Bronchial epithelial cell (primary cell): ENCODE results near the gene OSBPL8. TPM values are rescaled to one million over a fixed set of nuclear protein-coding genes. Genes with fewer than 3 reads are reported as not detected.
A peak's percentile ranks its signal among the peaks of the same experiment; 100 is the strongest.

ENCODE experiments used
- DNase-seq: peaks from one replicate; pipeline ENCODE4 v3.0.0-alpha.2; 2010; ENCODE audit warnings: low read depth
- FAIRE-seq: peaks from 2 replicates; lab custom pipeline; 2011; peaks lifted over from hg19 to GRCh38; lab: Jason Lieb, UNC
- H3K27me3 ChIP-seq: 2 replicates; pipeline ENCODE4 v1.5.1; 2011; ENCODE audit warnings: low read length; ENCODE audit not compliant: control insufficient read depth, insufficient read depth
- H3K36me3 ChIP-seq: 2 replicates; pipeline ENCODE4 v1.5.1; 2011; ENCODE audit warnings: low read length; ENCODE audit not compliant: control insufficient read depth, insufficient read depth
- H3K4me3 ChIP-seq: 2 replicates; pipeline ENCODE4 v1.5.1; 2011; ENCODE audit warnings: mild to moderate bottlenecking, low read depth, low read length, control low read depth
- total RNA-seq: library from RNA; depleted of rRNA; stranded (reverse); fragments of >200 nt; gene quantifications from 2 replicates; pipeline ENCODE4 v1.2.1, GENCODE V29; 2014
- TF ChIP-seq, protein P1 (sequence below): IDR thresholded peaks from 2 replicates; pipeline ENCODE4 v1.5.1; 2011; ENCODE audit warnings: mild to moderate bottlenecking, moderate library complexity, low read length, control low read depth, inconsistent platforms; ENCODE audit not compliant: insufficient read depth, severe bottlenecking

Gene OSBPL8
- total RNA-seq, 1 donor from 2014 or later: 63.7 TPM

DNA sequence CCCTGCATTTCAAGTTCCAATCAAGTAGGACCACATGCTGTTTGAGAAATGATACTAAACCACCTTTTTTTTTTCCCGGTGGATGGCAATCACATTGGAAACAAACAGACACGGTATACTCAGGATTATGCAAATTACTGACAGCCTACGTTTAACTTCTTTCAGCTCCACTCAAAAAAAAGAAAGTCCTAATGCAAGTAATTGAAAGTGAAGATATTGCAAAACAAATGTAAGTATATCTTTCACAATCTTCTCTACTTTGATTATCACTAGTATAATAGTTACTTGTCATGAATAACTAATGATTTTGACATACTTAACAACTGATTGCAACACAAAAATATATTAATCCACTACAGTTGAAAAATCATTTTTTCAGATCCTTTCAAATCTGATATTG lies 2.6 kb upstream of the OSBPL8 start:
- FAIRE-seq (no peak), DNase-seq (no peak)
- TF ChIP-seq, protein P1, sequence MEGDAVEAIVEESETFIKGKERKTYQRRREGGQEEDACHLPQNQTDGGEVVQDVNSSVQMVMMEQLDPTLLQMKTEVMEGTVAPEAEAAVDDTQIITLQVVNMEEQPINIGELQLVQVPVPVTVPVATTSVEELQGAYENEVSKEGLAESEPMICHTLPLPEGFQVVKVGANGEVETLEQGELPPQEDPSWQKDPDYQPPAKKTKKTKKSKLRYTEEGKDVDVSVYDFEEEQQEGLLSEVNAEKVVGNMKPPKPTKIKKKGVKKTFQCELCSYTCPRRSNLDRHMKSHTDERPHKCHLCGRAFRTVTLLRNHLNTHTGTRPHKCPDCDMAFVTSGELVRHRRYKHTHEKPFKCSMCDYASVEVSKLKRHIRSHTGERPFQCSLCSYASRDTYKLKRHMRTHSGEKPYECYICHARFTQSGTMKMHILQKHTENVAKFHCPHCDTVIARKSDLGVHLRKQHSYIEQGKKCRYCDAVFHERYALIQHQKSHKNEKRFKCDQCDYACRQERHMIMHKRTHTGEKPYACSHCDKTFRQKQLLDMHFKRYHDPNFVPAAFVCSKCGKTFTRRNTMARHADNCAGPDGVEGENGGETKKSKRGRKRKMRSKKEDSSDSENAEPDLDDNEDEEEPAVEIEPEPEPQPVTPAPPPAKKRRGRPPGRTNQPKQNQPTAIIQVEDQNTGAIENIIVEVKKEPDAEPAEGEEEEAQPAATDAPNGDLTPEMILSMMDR: no peak
- Histone ChIP-seq H3K27me3 (no peaks in the 10 kb centered on the region), H3K36me3 (no peaks in the 10 kb centered on the region), H3K4me3 (no peak overlapping the region)

DNA sequence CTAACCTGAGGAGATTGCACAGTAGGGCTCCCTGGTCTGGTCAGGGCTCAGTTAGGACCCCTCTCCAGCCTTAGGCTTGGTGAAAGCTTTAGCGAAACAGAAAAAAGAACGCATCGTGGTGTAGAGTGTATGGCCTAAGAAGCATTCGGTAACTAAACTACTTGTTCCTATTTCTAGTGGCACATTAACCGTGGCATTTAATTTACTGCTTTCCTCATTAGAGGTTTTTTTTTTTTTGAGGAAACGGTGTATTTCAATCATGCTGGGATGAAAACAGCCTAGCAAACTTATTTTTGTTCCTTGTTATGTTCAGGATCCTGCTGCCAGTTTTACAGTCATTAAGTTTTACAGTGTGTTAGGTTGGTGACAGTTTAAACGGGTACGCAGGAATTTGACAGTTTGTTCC lies 518 bp upstream of the OSBPL8 start:
- no peaks in the 10 kb centered on the region for H3K27me3 ChIP-seq
- DNase-seq (no peak), FAIRE-seq (no peak)
- H3K36me3 ChIP-seq: no peaks in the 10 kb centered on the region
- peak overlapping the region; percentile 65 for H3K4me3 ChIP-seq
- TF ChIP-seq, protein P1: no peak

DNA sequence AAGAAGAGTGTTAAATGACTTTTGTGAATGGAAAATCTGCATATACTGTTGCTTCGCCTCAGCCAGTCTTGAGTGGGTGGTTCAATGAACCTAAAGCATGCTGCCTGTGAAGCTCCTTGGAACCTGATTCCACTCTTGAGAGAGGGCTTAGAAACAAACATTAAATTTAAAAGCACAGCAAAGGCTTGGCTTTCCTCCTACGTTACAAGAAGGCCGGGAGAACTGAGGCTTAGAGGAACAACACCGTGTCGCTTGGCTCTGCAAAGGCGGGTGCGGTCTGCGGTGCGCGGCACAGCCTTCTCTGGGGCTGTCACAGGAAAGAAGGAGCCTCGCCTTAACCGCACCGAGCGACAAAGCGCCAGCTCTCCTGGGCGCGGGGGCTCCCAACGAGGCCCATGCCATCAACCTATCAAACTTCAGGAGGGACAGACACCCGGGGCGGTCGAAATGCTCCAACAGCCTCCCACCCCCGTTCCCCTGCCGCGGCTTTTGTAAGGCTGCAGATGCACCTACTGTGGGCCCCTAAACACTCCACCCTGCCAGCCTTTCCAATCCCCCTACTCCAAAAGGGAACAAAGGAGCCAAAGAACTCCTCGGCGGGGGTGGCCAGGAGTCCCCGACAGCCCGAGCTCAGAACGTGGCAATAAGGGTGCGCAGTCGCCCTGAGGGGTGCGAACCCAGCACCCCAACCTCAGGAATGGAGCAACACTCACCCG lies 729 bp downstream of the OSBPL8 start:
- Histone ChIP-seq H3K4me3 (peak overlapping the region; percentile 65), H3K27me3 (no peaks in the 10 kb centered on the region), H3K36me3 (no peaks in the 10 kb centered on the region)
- DNase-seq (peak; percentile 23), FAIRE-seq (no peak)
- TF ChIP-seq, protein P1: no peak

DNA sequence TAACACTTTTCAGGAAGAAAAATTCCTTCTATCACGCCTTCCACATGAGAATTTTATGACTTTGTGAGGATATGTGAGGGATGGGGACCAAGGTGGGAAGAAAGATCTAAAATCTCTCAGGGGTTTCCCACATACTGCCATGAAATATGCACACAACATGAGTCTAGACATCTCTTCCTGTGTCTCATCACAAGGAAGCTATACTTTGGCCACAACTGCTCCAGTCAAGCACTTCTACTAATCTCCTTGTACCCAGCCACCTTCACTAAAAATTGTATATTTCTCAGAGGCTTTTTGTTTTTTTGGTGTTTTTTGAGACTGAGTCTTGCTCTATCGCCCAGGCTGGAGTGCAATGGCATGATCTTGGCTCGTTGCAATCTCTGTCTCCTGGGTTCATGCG lies 3.2 kb downstream of the OSBPL8 start:
- peak; percentile 15 for DNase-seq
- no peaks in the 10 kb centered on the region for H3K27me3 ChIP-seq
- no peak overlapping the region for H3K4me3 ChIP-seq
- FAIRE-seq: no peak
- H3K36me3 ChIP-seq: no peaks in the 10 kb centered on the region
- TF ChIP-seq, protein P1: no peak

DNA sequence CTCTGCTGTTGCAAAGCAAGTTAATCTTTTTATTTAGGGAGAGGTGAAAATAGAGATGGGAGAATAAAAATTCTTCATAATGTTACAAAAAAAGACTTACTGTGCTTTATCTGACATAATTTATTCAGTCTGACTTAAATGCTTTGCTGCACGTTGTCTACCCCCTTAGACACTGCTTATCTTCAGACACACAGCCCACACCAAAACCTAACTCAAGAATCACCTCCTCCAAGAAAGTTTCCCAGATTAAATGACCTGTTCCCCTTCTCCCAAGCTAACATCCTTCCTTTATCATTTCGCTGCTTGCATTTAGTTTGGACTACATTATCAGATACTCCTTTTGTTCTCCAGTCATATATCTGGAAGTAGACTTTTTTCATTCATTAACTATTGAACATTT lies 3.8 kb downstream of the OSBPL8 start:
- DNase-seq: no peak
- H3K4me3 ChIP-seq: no peak overlapping the region
- H3K36me3 ChIP-seq: no peaks in the 10 kb centered on the region
- no peaks in the 10 kb centered on the region for H3K27me3 ChIP-seq
- FAIRE-seq: no peak
- TF ChIP-seq, protein P1: no peak
